CD4-positive, alpha-beta T cell treated with Interferon alpha-2 for 1 hour (primary cell): ENCODE data around the gene ITSN1.
A peak's percentile ranks its signal among the peaks of the same experiment; 100 is the strongest.

Experiments used
- DNase-seq, 2 donors: peaks; one replicate each; pipeline ENCODE4 v3.0.0-alpha.2; 2020 to 2022

Gene ITSN1

DNA sequence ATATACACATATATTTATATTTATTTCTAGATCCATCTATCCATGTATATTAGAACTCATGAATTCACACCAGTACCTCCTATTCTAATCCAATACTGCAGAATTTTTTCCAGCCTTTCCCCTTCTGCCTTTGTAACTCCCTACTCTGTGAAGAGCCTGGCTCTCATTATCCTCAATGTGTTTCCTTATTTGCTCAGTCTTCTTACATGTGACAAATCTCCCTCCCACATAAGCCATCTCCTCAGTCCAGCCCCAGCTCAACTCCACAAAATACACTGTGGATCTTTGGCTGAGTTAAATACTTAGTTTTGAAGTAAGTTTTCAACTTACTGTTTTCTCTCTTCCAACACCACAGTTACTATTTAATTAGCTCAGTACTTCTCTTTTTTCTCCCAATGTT is 227.6 kb downstream of the ITSN1 start:
- no peak for DNase-seq

- no peak for DNase-seq
Measured at GRCh38 chr21:33870768-33871167, 228.5 kb downstream of the ITSN1 start.

DNA sequence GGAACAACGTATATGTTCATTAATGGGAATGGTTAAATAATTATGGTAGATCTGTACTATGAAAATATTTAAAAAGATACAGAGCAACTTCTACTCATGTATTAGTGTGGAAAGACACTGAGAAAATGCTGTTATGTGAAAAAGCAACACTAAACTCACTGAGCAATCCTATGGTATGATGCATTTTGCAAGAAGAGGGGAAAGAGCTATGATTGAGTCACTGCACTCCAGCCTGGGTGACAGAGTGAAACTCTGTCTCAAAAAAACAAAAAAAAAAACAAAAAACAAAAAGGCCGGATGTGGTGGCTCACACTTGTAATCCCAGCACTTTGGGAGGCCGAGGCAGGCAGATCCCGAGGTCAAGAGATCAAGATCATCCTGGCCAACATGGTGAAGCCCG is 228.9 kb downstream of the ITSN1 start:
- DNase-seq, result no peak

DNA sequence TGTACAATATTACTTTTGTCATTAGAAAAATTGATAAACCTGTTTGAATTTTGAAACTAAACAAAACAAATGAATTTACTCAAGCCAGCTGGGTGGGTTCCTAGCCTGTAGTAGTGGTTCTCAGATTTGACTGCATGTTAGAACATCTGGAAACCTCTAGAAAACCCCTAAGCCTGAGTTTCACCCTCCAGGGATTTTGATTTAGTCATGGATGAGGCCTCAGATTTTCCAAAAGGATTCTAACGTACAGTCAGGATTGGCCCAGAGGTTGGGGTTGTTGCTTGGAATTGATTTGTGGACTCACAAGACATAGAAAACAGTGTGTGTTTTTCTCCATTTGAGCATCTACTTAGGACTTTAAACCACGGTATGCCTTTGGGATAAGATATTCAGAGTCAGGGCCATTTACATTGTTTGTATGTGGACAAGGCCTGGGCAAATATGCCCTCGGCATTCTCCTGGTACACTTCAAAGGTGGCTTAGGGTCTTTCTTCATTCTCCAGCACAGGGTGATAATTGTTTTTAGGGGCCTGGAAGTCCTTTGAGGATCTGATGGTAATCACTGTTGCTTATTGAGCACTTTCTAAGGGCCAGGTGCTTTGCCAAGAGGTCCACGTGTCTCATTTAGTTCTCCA is 230.7 kb downstream of the ITSN1 start:
- no peak for DNase-seq

DNA sequence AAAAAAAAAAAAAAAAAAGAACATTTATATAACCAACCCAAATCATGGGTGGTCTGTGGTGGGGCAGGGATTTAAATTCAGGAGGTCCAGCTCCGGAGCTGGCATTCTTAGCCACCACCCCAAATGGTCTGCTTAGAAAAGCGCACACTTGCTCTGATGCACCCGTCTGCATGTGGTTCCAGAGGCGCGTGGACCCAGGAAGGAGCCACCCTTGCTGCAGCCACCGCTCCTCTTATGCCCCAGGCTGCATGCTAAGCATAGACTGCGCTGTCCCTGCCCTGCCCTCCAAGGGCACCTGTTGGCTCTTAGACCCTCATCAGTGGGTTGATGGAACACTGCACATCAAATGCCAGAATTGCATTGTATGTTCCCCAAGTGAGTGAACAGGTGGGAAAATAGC is 231.9 kb downstream of the ITSN1 start:
- no peak for DNase-seq

GRCh38 chr21:33875026-33875695 is 232.9 kb downstream of the ITSN1 start:
- DNase-seq, result no peak

GRCh38 chr21:33878824-33879223 is 236.5 kb downstream of the ITSN1 start:
- no peak for DNase-seq

GRCh38 chr21:33880626-33881025 is 238.3 kb downstream of the ITSN1 start:
- DNase-seq, result no peak

- DNase-seq, result no peak
Measured at GRCh38 chr21:33881689-33882440, 239.6 kb downstream of the ITSN1 start.

- no peak for DNase-seq
Measured at GRCh38 chr21:33883118-33883517, 240.8 kb downstream of the ITSN1 start.

DNA sequence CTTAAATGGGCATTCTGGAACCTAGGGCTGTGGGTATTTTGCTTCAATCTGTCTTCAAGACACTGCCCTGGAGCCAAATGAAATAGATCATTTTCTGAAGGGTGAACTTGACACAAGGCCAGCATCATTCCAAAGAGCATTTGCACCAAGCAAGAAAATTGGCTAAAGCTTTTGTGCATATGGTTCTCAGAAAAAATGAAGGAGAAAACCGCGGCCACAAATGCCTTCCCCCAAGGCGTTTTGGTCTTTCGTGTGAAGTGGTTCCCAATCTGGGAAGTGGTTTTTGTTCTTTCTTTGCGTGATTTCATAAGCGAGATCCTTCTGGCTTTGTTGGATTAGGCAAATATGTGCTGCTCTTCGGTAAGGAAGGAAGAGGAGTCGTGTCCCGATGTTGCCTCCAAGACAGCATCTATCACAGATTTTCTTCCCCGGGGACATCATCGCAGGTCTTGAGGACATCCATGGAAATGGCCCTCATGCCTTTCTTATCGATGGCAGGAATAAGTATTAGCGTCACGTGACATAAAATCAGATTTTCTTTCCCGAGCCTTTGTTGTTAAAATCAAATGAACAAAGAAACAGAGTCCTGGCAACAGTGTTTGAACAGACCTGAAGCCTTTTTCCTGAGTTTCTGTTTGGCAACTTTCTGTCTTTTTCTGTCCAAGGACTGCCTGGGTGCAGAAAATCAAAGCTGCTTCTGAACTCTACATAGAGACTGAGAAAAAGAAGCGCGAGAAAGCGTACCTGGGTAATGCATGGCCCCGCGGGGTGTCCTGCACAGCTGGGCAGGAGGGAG is 242.3 kb downstream of the ITSN1 start:
- no peak for DNase-seq

GRCh38 chr21:33885172-33885514 is 242.8 kb downstream of the ITSN1 start:
- DNase-seq, result no peak

GRCh38 chr21:33886321-33886720 is 244.0 kb downstream of the ITSN1 start:
- no peak for DNase-seq

DNA sequence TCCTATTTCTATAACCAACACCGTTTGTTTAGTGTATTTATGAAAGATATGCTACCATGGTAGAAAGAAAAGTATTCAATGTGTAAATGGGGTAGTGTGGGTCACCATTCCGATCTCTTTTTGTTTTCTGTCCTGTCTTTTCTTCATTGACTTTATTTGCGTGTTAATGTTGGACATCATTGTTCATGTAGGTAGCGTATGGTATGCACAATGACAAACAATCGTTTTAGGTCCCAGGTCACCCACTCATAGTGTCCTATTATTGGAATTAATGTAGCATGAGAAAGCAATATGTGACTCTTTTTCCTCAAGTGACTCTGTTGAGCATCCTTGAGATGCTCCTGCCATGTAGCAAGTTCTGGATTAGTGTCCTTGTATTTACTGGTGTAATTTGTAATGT is 247.9 kb downstream of the ITSN1 start:
- no peak for DNase-seq

DNA sequence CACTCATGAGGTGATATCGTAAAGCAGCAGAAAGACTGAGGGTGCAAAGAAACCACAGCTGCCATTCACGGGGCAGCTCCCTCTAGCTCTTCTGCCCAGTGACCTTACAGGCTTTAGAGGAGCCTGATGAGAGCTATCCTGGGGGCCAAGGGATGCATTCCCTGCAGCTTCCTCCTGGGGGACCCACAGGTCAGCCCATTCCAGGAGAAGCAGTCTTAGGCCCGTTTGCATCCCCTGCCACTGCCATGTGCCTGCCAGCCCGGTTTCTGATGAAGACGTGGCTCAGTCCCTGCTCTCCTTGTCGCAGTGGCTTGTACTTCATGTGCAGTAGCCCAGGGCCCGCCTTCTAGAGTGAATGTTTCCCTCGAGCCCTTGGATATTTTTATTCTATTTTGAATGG is 250.6 kb downstream of the ITSN1 start:
- DNase-seq, result no peak

DNA sequence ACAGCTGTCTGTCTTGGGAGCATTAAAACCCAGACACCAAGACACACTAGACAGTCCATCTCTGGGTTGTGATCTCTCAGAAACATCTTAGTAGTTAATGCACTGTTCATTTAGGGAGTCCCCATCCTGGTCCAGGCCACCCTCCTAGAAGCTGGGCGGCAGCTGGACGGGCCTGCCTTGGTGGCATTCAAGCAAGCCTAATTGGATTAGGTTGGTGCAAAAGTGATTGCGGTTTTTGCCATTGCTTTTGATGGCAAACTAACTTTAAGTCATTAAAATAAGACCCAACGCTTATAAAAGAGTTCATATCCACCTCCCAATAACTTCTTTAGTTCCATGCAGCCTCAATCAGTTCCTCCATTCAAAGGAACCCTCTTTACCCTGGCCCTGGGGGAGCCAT is 251.6 kb downstream of the ITSN1 start:
- DNase-seq, result no peak

DNA sequence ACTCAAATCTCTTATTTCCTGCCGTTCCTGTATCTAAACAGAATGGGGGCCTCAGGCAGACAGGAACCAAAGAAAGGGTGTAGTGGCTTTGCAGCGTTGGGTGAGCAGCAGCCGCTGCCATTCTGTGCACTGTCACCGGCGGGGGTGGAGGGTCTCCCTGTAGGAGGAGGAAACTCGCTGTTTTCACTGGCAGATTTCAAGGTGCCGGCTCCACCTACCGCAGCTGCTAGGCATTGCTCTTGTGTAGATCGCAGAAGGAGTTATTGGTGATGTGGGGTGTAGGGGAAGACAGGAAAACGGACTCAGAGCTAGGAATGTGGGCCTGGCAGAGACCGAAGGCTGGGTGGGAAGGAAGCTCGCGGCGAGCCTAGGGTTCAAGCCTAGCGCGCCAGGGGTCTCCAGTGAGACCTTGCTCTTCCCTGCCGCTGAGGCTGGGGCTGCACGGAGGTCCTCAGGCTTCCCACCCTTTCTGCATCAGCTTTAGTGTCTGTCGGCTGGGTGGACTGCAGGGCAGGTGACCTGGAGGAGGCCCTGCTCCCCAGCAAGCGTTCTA is 252.5 kb downstream of the ITSN1 start:
- peak; percentile 48 to 55 for DNase-seq

GRCh38 chr21:33895356-33895755 is 253.1 kb downstream of the ITSN1 start:
- DNase-seq, result no peak

DNA sequence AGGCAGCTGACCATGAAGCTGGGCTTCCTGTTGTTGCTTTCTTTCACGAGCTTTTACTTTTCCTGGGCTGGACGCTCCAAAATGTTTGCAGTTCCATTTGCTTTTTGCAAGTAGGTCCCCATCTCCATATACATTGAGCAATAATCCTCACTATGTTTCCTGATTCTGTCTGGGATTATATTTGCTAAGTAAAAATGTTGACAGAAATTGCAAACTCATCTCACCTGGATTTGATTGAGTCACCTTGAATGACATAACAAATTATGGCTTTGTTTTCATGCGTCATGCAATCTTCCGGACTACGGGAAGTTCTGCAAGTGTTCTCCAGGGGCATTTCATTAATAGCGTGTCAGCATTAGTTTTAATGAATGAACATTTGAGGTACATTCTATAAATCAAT is 254.4 kb downstream of the ITSN1 start:
- DNase-seq, result no peak

DNA sequence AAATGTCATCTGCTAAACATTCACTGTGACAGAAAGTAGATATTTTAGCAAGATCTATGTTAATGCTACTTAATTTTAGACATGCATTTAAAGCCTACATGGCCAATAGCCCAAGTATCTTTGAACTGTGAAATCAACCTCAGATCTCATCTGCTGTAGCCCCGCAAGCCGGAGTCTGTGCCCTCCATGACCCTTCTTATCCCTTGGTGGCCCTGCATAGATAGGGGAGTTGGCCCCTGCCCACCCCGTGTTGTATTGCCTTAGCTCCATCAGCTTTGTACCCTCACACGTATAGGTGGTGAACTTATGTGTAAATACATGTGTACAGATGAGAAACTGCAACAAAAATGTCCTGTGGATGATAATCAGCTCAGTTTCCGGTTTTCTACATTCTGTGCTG is 254.8 kb downstream of the ITSN1 start:
- no peak for DNase-seq

GRCh38 chr21:33897739-33898138 is 255.4 kb downstream of the ITSN1 start:
- DNase-seq, result no peak

DNA sequence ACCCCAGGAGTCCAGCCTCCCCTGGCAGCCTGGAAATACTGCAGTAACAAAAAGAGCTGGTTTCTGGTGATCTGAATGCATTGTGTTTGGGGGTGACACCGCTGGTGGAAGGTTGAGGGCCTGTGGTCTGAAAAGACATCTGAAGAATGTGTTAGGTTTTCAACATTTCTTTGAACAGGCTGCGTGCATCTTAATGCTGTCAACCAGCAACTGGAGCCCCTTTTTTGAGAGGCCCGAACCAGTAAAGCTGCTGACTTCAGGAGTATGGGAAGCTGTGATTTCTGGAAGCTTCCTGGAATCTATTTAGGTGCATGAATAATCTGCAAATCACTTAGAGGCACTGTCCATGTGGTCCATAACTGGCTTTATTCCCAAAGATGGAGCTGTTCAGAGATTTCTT is 256.3 kb downstream of the ITSN1 start:
- DNase-seq, result no peak

DNA sequence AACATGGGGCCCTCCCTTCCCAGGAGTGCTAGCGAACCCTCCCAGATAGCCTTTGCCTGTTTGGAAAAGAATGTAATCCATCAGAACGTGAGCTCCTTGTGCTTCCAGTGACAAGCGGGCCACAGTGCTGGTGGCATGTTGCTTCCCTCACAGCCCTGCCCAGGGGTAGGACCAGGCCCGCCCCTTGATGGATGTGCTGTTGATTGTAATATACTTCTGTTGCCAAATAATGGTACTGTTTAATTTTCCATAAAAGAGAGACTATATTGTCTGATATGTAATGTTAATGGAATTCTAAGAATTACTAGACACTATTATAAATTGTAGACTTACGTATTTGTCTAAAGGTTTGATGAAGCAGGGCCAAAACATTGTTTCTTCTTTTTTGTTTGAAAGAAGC is 256.9 kb downstream of the ITSN1 start:
- no peak for DNase-seq
